Astrocyte (in vitro differentiated cells and primary cell): Measurements from ENCODE around the gene ATP6V0B. TPM values are rescaled to one million over a fixed set of nuclear protein-coding genes. Genes with fewer than 3 reads are reported as not detected.

Source experiments
- DNase-seq: peaks from one replicate; pipeline ENCODE4 v3.0.0-alpha.2; 2010; ENCODE audit warnings: low read depth
- FAIRE-seq: peaks from 2 replicates; lab custom pipeline; 2011; peaks lifted over from hg19 to GRCh38; lab: Jason Lieb, UNC
- H2AFZ ChIP-seq: 2 replicates; pipeline ENCODE4 v1.6.0; 2012; ENCODE audit warnings: low read depth, low read length, inconsistent platforms
- H3K27ac ChIP-seq: 2 replicates; pipeline ENCODE4 v1.5.1; 2011; ENCODE audit warnings: low read depth, low read length, inconsistent platforms
- H3K27me3 ChIP-seq: 2 replicates; pipeline ENCODE4 v1.6.0; 2011; ENCODE audit warnings: low read length, inconsistent platforms; ENCODE audit not compliant: insufficient read depth
- H3K36me3 ChIP-seq: 2 replicates; pipeline ENCODE4 v1.5.1; 2011; ENCODE audit warnings: low read length, inconsistent platforms; ENCODE audit not compliant: insufficient read depth
- H3K4me1 ChIP-seq: 2 replicates; pipeline ENCODE4 v1.5.1; 2011; ENCODE audit warnings: low read length, inconsistent platforms; ENCODE audit not compliant: insufficient read depth
- H3K4me2 ChIP-seq: 2 replicates; pipeline ENCODE4 v1.6.0; 2012; ENCODE audit warnings: low read length, inconsistent platforms
- H3K4me3 ChIP-seq: 2 replicates; pipeline ENCODE4 v1.5.1; 2011; ENCODE audit warnings: low read depth, mild to moderate bottlenecking, low read length, inconsistent platforms; ENCODE audit not compliant: insufficient read depth
- H3K79me2 ChIP-seq: 2 replicates; pipeline ENCODE4 v1.6.0; 2012; ENCODE audit warnings: mild to moderate bottlenecking, low read length, inconsistent platforms; ENCODE audit not compliant: insufficient read depth
- H3K9ac ChIP-seq: 2 replicates; pipeline ENCODE4 v1.6.0; 2012; ENCODE audit warnings: mild to moderate bottlenecking, low read length, inconsistent platforms
- H3K9me3 ChIP-seq: 2 replicates; pipeline ENCODE4 v1.5.1; 2012; ENCODE audit warnings: low read depth, mild to moderate bottlenecking, low read length, inconsistent platforms; ENCODE audit not compliant: insufficient read depth
- H4K20me1 ChIP-seq: 2 replicates; pipeline ENCODE4 v1.6.0; 2012; ENCODE audit warnings: low read length, inconsistent platforms; ENCODE audit not compliant: insufficient read depth
- H3K27ac Mint-ChIP-seq: one replicate; pipeline ENCODE4 v1.8.0; 2021; ENCODE audit warnings: mild to moderate bottlenecking, mixed read lengths; ENCODE audit not compliant: unreplicated experiment
- H3K27me3 Mint-ChIP-seq: one replicate; pipeline ENCODE4 v1.8.0; 2021; ENCODE audit warnings: low read depth, mixed read lengths; ENCODE audit not compliant: unreplicated experiment
- H3K36me3 Mint-ChIP-seq: one replicate; pipeline ENCODE4 v1.8.0; 2021; ENCODE audit warnings: low read depth, mixed read lengths; ENCODE audit not compliant: unreplicated experiment
- H3K4me1 Mint-ChIP-seq: one replicate; pipeline ENCODE4 v1.8.0; 2021; ENCODE audit warnings: low read depth, mixed read lengths; ENCODE audit not compliant: unreplicated experiment
- H3K4me3 Mint-ChIP-seq: one replicate; pipeline ENCODE4 v1.8.0; 2021; ENCODE audit warnings: mild to moderate bottlenecking, moderate library complexity, mixed read lengths; ENCODE audit not compliant: unreplicated experiment
- H3K9me3 Mint-ChIP-seq: one replicate; pipeline ENCODE4 v1.8.0; 2021; ENCODE audit warnings: mild to moderate bottlenecking, mixed read lengths; ENCODE audit not compliant: unreplicated experiment
- EZH2 ChIP-seq: IDR thresholded peaks from 2 replicates; pipeline ENCODE4 v1.6.1; 2012; ENCODE audit warnings: mild to moderate bottlenecking, low read length, inconsistent platforms; ENCODE audit not compliant: insufficient read depth
- total RNA-seq: library from RNA; stranded (reverse); gene quantifications from 2 replicates; pipeline ENCODE4 v1.2.1, GENCODE V29; 2021
- TF ChIP-seq, protein P1 (sequence below): IDR thresholded peaks from 2 replicates; pipeline ENCODE4 v1.5.1; 2011; ENCODE audit warnings: low read depth, mild to moderate bottlenecking, inconsistent platforms, low read length, moderate library complexity; ENCODE audit not compliant: insufficient read depth

Gene ATP6V0B
- total RNA-seq, 1 donor from 2014 or later = 175 TPM

DNA sequence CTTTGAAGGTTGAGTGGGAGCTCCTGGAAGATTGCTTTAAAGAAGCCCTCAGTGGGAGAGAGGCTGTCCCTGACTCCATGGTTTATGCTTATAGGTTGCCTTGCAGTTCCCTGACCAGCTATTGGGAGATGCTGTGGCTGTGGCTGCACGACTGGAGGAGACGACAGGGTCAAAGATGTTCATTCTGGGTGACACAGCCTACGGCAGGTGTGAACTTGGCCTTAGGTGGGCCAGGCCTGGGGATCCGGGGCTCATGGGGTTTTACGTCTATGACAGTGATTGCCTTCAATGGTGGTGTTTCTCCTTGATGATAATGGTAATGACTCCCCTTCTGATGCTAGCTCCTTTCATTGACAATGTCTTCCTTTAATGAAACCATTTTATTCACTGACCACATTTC lies 4.3 kb upstream of the ATP6V0B start:
- peaks cover 25% of the 10 kb centered on the region for H3K79me2 ChIP-seq
- no peaks in the 10 kb centered on the region for H3K9me3 ChIP-seq
- H3K9ac ChIP-seq = peak overlapping the region; percentile 85
- H4K20me1 ChIP-seq = peaks cover 12% of the 10 kb centered on the region
- Mint-ChIP-seq H3K4me3 (peak overlapping the region; percentile 96), H3K4me1 (peaks cover 6% of the 10 kb centered on the region), H3K27ac (peak overlapping the region; percentile 70), H3K27me3 (no peaks in the 10 kb centered on the region), H3K36me3 (peaks cover 14% of the 10 kb centered on the region), H3K9me3 (no peaks in the 10 kb centered on the region)
- peak overlapping the region; percentile 95 for H3K4me2 ChIP-seq
- no peak for TF ChIP-seq EZH2
- TF ChIP-seq, protein P1, sequence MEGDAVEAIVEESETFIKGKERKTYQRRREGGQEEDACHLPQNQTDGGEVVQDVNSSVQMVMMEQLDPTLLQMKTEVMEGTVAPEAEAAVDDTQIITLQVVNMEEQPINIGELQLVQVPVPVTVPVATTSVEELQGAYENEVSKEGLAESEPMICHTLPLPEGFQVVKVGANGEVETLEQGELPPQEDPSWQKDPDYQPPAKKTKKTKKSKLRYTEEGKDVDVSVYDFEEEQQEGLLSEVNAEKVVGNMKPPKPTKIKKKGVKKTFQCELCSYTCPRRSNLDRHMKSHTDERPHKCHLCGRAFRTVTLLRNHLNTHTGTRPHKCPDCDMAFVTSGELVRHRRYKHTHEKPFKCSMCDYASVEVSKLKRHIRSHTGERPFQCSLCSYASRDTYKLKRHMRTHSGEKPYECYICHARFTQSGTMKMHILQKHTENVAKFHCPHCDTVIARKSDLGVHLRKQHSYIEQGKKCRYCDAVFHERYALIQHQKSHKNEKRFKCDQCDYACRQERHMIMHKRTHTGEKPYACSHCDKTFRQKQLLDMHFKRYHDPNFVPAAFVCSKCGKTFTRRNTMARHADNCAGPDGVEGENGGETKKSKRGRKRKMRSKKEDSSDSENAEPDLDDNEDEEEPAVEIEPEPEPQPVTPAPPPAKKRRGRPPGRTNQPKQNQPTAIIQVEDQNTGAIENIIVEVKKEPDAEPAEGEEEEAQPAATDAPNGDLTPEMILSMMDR = no peak
- FAIRE-seq = no peak
- H3K27ac ChIP-seq = no peak overlapping the region
- H3K4me3 ChIP-seq = peak overlapping the region; percentile 97
- DNase-seq = no peak
- H3K27me3 ChIP-seq = no peaks in the 10 kb centered on the region
- H2AFZ ChIP-seq = peak overlapping the region; percentile 74
- peaks cover 3% of the 10 kb centered on the region for H3K36me3 ChIP-seq
- H3K4me1 ChIP-seq = peaks cover 14% of the 10 kb centered on the region

DNA sequence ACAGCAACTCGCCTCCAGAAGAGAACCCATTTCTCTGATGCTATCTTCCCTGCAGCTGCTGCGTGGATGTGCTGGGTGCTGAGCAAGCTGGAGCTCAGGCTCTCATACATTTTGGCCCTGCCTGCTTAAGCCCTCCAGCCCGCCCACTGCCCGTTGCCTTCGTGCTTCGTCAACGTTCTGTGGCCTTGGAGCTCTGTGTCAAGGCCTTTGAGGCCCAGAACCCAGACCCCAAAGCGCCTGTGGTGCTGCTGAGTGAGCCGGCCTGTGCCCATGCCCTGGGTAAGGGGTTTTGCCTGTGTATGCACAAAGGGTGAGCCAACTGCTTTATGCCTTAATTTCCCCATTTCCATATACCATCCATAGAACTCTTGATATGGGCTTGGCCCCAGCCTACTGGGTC lies 3.8 kb upstream of the ATP6V0B start:
- peak overlapping the region; percentile 95 for H3K4me2 ChIP-seq
- no peak overlapping the region for H3K27ac Mint-ChIP-seq
- peaks cover 14% of the 10 kb centered on the region for H3K36me3 Mint-ChIP-seq
- no peaks in the 10 kb centered on the region for H3K9me3 ChIP-seq
- H3K4me1 Mint-ChIP-seq = peaks cover 8% of the 10 kb centered on the region
- peaks cover 3% of the 10 kb centered on the region for H3K36me3 ChIP-seq
- no peaks in the 10 kb centered on the region for H3K27me3 Mint-ChIP-seq
- H3K4me3 ChIP-seq = peak overlapping the region; percentile 97
- H4K20me1 ChIP-seq = peaks cover 12% of the 10 kb centered on the region
- peaks cover 29% of the 10 kb centered on the region for H3K79me2 ChIP-seq
- no peaks in the 10 kb centered on the region for H3K27me3 ChIP-seq
- DNase-seq = no peak
- H3K9me3 Mint-ChIP-seq = no peaks in the 10 kb centered on the region
- peak overlapping the region; percentile 96 for H3K4me3 Mint-ChIP-seq
- peak overlapping the region; percentile 85 for H3K9ac ChIP-seq
- H3K27ac ChIP-seq = no peak overlapping the region
- FAIRE-seq = no peak
- H2AFZ ChIP-seq = no peak overlapping the region
- TF ChIP-seq EZH2 = no peak
- TF ChIP-seq, protein P1 = no peak
- H3K4me1 ChIP-seq = peaks cover 18% of the 10 kb centered on the region

DNA sequence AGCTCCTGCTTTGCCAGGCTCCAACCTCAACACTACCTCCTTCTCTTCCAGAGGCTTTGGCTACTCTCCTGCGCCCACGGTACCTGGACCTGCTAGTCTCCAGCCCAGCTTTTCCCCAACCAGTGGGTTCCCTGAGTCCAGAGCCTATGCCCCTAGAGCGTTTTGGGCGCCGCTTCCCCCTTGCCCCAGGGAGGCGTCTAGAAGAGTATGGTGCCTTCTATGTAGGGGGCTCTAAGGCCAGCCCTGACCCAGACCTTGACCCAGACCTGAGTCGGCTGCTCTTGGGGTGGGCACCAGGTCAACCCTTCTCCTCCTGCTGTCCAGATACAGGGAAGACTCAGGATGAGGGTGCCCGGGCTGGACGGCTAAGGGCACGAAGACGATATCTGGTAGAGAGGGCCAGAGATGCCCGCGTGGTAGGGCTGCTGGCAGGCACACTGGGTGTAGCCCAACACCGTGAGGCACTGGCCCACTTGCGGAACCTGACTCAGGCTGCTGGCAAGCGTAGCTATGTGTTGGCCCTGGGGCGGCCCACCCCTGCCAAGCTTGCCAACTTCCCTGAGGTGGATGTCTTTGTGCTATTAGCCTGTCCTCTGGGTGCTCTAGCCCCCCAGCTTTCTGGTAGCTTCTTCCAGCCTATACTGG lies 3.3 kb upstream of the ATP6V0B start:
- H2AFZ ChIP-seq = no peak overlapping the region
- peaks cover 12% of the 10 kb centered on the region for H3K4me1 Mint-ChIP-seq
- H3K9me3 Mint-ChIP-seq = no peaks in the 10 kb centered on the region
- peak overlapping the region; percentile 96 for H3K4me3 Mint-ChIP-seq
- H3K4me3 ChIP-seq = no peak overlapping the region
- H3K27ac Mint-ChIP-seq = no peak overlapping the region
- peaks cover 34% of the 10 kb centered on the region for H3K79me2 ChIP-seq
- H3K36me3 Mint-ChIP-seq = peaks cover 14% of the 10 kb centered on the region
- H3K27ac ChIP-seq = no peak overlapping the region
- FAIRE-seq (no peak), DNase-seq (no peak)
- peak overlapping the region; percentile 95 for H3K4me2 ChIP-seq
- H3K9me3 ChIP-seq = no peaks in the 10 kb centered on the region
- peaks cover 23% of the 10 kb centered on the region for H3K4me1 ChIP-seq
- no peaks in the 10 kb centered on the region for H3K27me3 Mint-ChIP-seq
- peaks cover 17% of the 10 kb centered on the region for H4K20me1 ChIP-seq
- no peak overlapping the region for H3K9ac ChIP-seq
- TF ChIP-seq, protein P1 = no peak
- TF ChIP-seq EZH2 = no peak
- peaks cover 7% of the 10 kb centered on the region for H3K36me3 ChIP-seq
- H3K27me3 ChIP-seq = no peaks in the 10 kb centered on the region
